Frontal cortex (tissue), 4 donors: Measurements from ENCODE around the gene TAS2R7. TPM values are rescaled to one million over a fixed set of nuclear protein-coding genes. Genes with fewer than 3 reads are reported as not detected.

Source experiments
- DNase-seq, 2 donors: peaks; one replicate each; pipeline ENCODE4 v3.0.0; 2012; ENCODE audit warnings: low spot score in 2 of 2
- FAIRE-seq: peaks from 2 replicates; lab custom pipeline; 2012; peaks lifted over from hg19 to GRCh38; lab: Jason Lieb, UNC
- small RNA-seq: library from RNA; depleted of rRNA; stranded (forward); fragments of <200 nt; gene quantifications from one replicate; pipeline ENCODE3, GENCODE V24; 2014
- total RNA-seq: library from RNA; depleted of rRNA; stranded (reverse); fragments of >200 nt; gene quantifications from one replicate; pipeline ENCODE4 v1.2.3, GENCODE V29; 2014
- donor health status: control.
- donor health status: control.
- donor health status: control.

TAS2R7 gene
- total RNA-seq, 1 donor from 2014 or later: 0.41 TPM

DNA sequence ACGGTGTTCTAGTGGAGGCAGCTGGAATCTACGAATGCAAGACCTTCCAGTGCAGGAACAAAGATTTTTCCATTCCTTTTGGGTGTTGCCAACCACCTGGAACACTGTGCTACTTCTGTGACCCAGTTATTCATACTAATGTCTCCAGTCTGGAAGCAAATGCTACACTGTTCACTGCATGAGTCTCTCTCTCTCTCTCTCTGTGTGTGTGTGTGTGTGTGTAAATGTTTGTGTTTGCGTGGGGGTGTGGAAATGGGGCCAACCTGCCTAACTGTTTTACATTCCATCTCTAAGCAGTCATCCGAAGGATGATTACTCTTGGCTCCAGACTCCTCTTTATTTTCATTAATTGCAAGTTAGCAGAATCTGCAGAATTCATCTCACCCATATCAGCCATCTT lies 49.4 kb downstream of the TAS2R7 start:
- no peak for DNase-seq
- FAIRE-seq: no peak

Small RNAs within 50 kb of the gene (small RNA-seq; reads per million reads assigned to genes)
- gene PRR4: not detected

Other genes with a start within 250 kb of the TAS2R7 start
- 18.3 TPM for gene MAGOHB, start 189.0 kb downstream of the TAS2R7 start, total RNA-seq
- 2.9 TPM for gene STYK1, start 128.6 kb downstream of the TAS2R7 start, total RNA-seq
- gene YBX3, start 79.3 kb downstream of the TAS2R7 start, total RNA-seq: 6.9 TPM
- gene TAS2R8, start 4.7 kb upstream of the TAS2R7 start, total RNA-seq: under 0.01 TPM
- gene TAS2R9, start 7.5 kb upstream of the TAS2R7 start, total RNA-seq: 0.41 TPM
- 2.4 TPM for gene TAS2R10, start 23.7 kb upstream of the TAS2R7 start, total RNA-seq
- gene PRR4, start 46.8 kb upstream of the TAS2R7 start, total RNA-seq: 1.2 TPM
- gene PRH1, start 81.6 kb upstream of the TAS2R7 start, total RNA-seq: 42.0 TPM
- 2.4 TPM for gene TAS2R13, start 106.9 kb upstream of the TAS2R7 start, total RNA-seq
- not detected for gene PRH2, start 126.6 kb upstream of the TAS2R7 start, total RNA-seq
- gene TAS2R14, start 136.6 kb upstream of the TAS2R7 start, total RNA-seq: 5.3 TPM
- 3.7 TPM for gene TAS2R50, start 184.3 kb upstream of the TAS2R7 start, total RNA-seq
- 6.9 TPM for gene TAS2R20, start 195.7 kb upstream of the TAS2R7 start, total RNA-seq
- gene TAS2R19, start 220.0 kb upstream of the TAS2R7 start, total RNA-seq: 6.9 TPM
- 7.3 TPM for gene TAS2R31, start 228.8 kb upstream of the TAS2R7 start, total RNA-seq